ENCODE measurements around the gene TBL3.

- TF ChIP-seq EZH2 (IDR thresholded peaks at IDR 0.05; ENCODE audit: low read depth) (no peak), CTCF (conservative IDR thresholded peaks at IDR 0.05) (no peak)
These were observed 21.9 kb downstream of the TBL3 start for GRCh38 chr16:1993731-1994131.
